ENCODE results near the gene EZH1. TPM values are rescaled to one million over a fixed set of nuclear protein-coding genes. Genes with fewer than 3 reads are reported as not detected.

The EZH1 gene
- polyA plus RNA-seq, 1 experiment = 30.4 TPM

DNA sequence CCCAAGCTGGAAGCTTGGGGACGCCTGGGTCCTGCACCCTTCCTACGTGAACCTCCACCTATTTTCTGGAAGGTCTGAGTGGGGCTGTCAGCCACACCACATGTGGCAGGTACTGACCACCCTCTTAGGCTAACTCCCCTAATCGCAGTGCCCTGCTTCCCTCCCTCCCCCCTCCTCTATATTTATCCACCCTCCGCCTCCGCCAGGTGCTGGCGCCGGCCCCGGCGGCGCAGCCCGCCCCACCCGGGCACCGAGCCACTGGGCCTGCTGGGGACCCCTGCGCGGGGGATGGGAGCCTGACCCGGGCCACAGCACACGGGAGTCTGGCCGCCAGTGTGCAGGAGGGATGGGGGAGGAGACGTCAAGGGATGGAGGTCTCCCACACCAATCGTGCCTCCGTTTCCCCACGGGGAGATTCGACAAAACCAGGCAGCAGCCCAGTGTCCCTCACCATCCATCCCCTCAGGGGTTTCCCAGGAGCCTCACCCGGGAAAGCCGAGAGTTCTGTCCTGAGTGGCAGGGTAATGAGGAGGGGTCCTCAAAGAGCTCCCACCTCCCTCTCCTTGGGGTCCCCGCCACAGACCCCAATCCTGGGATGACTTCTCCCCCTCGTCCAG lies 69.4 kb downstream of the EZH1 start:
- Histone ChIP-seq H3K27me3 (ENCODE audit: control insufficient read depth, insufficient read depth, low read length) (no peaks in the 10 kb centered on the region), H3K4me3 (ENCODE audit: low read depth, low read length) (peak overlapping the region; percentile 83), H3K36me3 (ENCODE audit: control insufficient read depth, insufficient read depth, low read length) (peaks cover 21% of the 10 kb centered on the region)
- no peak for TF ChIP-seq CTCF (IDR thresholded peaks at IDR 0.05; ENCODE audit: insufficient read depth, low read depth, low read length)
- POLR2A ChIA-PET = interaction anchor here (1.6 kb wide), 1 partner anchor 157 kb away, joined by 3 read pairs; no protein-coding TSS in a partner anchor
- no peak for DNase-seq (ENCODE audit: low read depth)
- CTCF ChIA-PET = interaction anchor here (0.9 to 5.3 kb wide), 4 partner anchors 8 to 98 kb away, joined by 3 to 30 read pairs (median 12); partner anchors contain the start of gene PSMC3IP

GRCh38 chr17:42674755-42675347 lies 70.0 kb downstream of the EZH1 start:
- no peak for TF ChIP-seq CTCF (IDR thresholded peaks at IDR 0.05; ENCODE audit: insufficient read depth, low read depth, low read length)
- ChIA-PET CTCF (interaction anchor here (0.6 to 5.3 kb wide), 7 partner anchors 7 to 97 kb away, joined by 3 to 30 read pairs (median 8); partner anchors contain the start of genes PSMC3IP and TUBG2), POLR2A (no interaction called here)
- peak overlapping the region; percentile 83 for H3K4me3 ChIP-seq (ENCODE audit: low read depth, low read length)
- DNase-seq (ENCODE audit: low read depth) = no peak
- peaks cover 24% of the 10 kb centered on the region for H3K36me3 ChIP-seq (ENCODE audit: control insufficient read depth, insufficient read depth, low read length)
- no peaks in the 10 kb centered on the region for H3K27me3 ChIP-seq (ENCODE audit: control insufficient read depth, insufficient read depth, low read length)

DNA sequence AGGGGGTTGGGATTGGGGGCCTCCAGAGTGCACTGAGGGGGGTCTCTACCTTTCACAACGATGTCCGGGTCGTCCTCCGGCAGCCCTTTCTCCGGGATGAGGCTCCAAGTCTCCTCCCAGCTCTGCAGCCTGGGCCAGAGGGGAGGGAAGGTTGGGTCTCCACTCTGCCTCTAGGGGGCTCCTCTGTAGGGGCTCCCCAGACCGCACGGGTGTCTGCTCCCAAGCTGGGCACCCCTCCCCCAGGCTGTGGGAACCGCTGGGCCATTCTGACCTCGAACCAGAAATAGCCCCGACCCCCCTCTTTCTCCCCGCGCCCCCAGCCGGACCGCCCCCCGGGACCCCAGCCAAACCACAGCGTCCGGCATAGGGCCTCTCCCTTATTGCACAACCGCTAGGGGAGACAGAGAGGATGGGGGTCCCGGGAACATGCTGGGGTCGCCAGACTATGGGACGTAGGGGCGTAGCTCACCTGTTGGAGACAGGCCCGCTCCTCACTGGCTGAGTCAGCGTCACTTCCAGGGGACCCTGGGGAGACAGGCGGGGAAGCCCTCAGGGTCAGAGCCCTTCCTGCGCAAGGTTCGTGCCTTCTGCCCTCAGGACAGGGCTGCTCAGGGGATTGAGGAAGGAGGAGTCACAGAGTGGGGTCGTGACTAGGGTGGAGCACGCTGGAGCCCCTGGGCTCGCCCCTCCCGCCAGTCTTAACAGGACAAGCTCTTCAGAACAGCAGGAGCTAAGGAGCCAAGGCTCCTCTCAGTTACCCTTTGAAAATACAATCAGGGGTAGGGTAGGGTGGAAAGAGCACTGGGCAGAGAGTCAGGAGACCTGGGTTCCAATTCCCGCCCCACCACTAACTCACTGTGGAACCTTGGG lies 70.7 kb downstream of the EZH1 start:
- POLR2A ChIA-PET = interaction anchor here (0.6 to 1.1 kb wide), 2 partner anchors 13 to 21 kb away, joined by 3 to 4 read pairs; no protein-coding TSS in a partner anchor
- Histone ChIP-seq H3K36me3 (ENCODE audit: control insufficient read depth, insufficient read depth, low read length) (peaks cover 29% of the 10 kb centered on the region), H3K27me3 (ENCODE audit: control insufficient read depth, insufficient read depth, low read length) (no peaks in the 10 kb centered on the region), H3K4me3 (ENCODE audit: low read depth, low read length) (peak overlapping the region; percentile 83)
- CTCF ChIA-PET = interaction anchor here (0.6 to 5.3 kb wide), 8 partner anchors 8 to 442 kb away, joined by 3 to 30 read pairs (median 6); partner anchors contain the start of genes PSMC3IP, RETREG3, TUBG1 and TUBG2
- DNase-seq (ENCODE audit: low read depth) = no peak
- peak; percentile 72 for TF ChIP-seq CTCF (IDR thresholded peaks at IDR 0.05; ENCODE audit: insufficient read depth, low read depth, low read length)

DNA sequence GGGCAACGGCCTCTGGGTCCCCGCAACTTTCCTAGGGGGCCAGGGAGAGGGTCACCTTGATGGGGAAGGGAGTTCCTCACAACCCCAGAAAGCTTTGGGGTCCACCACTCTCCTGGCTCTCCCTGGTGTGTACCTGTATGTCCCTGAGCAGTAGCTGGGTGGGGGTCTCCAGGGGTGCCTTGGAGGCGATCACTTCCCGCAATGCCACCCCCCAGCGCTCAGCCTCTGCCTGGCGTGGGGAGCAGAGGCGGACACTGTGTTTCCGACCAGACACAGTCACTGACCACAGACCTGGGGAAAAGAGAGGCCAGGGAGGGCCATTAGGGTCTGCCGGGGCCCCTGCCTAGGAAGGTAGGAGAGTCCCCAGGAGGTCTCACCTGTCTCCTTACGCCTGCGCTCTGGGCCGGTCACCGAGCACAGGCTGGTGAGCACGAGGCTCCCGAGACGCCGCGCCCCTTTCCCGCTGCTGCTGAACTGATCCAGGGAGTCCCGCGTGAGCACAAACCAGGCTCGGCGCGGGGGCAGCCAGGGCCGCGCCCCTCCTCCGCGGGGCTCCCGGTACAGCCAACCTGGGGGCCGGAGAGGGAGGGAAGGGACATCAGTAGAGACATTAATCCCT lies 71.5 kb downstream of the EZH1 start:
- POLR2A ChIA-PET = interaction anchor here (0.6 to 1.1 kb wide), 2 partner anchors 13 to 20 kb away, joined by 3 to 4 read pairs; no protein-coding TSS in a partner anchor
- Histone ChIP-seq H3K27me3 (ENCODE audit: control insufficient read depth, insufficient read depth, low read length) (no peaks in the 10 kb centered on the region), H3K4me3 (ENCODE audit: low read depth, low read length) (peak overlapping the region; percentile 83), H3K36me3 (ENCODE audit: control insufficient read depth, insufficient read depth, low read length) (peaks cover 31% of the 10 kb centered on the region)
- no peak for DNase-seq (ENCODE audit: low read depth)
- CTCF ChIA-PET = interaction anchor here (0.6 to 5.3 kb wide), 5 partner anchors 14 to 441 kb away, joined by 3 to 30 read pairs (median 8); partner anchors contain the start of genes PSMC3IP, RETREG3, TUBG1 and TUBG2
- no peak for TF ChIP-seq CTCF (IDR thresholded peaks at IDR 0.05; ENCODE audit: insufficient read depth, low read depth, low read length)
